COLO668 (cell line): Measurements from ENCODE around the gene CHCHD10.

Experiments
- DNase-seq: peaks from one replicate; lab custom pipeline; 2025; ENCODE audit not compliant: unreplicated experiment; lab: John Stamatoyannopoulos, UW

Gene CHCHD10

DNA sequence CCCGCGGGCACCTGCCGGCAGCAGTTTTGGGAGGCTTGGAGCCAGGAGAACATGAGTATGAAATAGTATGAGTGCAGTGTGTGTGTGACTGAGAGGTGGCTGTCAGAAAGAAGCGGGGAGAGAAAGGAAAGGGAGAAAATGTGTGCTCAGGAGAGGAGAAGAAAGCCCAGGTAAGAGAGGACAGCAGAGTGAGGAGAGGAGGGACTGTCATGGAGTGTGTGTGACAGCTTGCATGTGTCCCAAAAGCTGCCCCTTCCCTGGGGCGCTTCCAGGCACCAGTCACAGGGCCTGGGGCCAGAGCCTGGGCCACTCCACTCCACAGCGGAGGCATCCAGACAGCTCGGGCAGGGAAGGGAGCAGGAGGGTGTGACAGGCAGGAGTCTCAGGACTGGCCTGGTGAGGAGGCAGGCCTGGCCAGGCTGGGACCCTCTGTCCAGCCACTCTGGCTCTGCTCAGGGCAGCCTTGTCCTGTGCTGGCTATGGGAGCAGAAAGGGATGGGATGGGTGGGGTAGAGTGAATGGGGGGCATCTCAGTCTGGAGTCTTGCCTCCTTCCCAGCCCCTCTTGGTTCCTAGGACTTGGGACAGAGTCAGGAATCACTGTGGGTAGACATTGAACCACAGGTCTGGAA, 5.8 kb upstream of the CHCHD10 start:
- DNase-seq, result peak; percentile 47

DNA sequence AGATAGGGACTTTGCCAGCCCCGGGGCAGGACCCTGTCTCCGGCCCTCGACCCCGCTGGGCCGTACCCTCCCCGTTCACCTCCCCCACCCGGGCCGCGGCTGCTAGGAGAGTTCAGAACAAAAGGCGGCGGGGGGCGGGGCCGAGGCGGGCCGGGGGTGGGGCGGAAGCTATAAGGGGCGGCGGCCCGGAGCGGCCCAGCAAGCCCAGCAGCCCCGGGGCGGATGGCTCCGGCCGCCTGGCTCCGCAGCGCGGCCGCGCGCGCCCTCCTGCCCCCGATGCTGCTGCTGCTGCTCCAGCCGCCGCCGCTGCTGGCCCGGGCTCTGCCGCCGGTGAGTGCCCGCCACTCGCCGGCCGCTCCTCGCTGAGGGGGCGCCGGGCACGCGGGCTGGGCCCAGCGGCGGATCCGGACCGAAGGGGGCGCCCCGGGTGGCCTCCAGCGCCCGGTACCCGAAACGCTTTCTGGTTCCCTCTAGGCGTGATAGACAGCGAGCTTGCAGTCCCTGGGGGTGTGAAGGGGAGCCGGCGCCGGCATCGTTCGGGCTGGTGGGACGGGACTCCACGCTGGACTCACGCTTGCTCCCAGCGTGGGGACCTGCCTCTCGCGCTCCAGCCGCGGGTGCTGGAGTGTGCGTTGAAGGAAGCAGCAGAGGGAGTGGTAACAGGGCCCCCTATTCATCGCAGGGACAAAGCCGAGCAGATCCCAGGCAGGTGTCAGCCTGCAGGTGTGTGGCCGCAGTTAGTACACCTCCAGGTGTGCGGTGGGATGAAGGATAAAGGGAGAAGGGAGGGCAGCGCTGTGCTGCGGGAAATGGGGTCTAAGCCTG, 5.1 kb upstream of the CHCHD10 start, which contains the start of gene MMP11:
TSS of gene MMP11 (plus strand) at position 201 of the 825 bp plus-strand sequence. CDS start at position 223, 22 bp downstream.
- DNase-seq, result peak; percentile 85

DNA sequence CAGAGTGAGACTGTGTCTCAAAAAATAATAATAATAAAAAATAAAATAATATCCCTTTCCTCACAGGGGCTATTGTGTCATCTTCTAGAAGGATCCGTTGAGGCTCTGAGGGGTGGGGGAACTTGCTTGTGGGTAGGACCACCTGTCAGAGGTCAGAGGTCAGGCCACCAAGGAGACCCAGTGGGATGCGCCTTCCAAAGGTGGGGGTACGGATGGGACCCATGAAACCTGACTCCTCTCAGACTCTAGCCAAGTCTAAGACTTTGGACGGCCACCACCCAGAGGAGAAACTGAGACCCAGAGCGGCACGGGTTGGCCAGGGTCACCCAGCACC, 4.5 kb upstream of the CHCHD10 start:
- no peak for DNase-seq

- DNase-seq, result peak; percentile 71
Measured at GRCh38 chr22:23769321-23769965, 1.7 kb upstream of the CHCHD10 start.

GRCh38 chr22:23767303-23767672, 484 bp downstream of the CHCHD10 start:
- no peak for DNase-seq

DNA sequence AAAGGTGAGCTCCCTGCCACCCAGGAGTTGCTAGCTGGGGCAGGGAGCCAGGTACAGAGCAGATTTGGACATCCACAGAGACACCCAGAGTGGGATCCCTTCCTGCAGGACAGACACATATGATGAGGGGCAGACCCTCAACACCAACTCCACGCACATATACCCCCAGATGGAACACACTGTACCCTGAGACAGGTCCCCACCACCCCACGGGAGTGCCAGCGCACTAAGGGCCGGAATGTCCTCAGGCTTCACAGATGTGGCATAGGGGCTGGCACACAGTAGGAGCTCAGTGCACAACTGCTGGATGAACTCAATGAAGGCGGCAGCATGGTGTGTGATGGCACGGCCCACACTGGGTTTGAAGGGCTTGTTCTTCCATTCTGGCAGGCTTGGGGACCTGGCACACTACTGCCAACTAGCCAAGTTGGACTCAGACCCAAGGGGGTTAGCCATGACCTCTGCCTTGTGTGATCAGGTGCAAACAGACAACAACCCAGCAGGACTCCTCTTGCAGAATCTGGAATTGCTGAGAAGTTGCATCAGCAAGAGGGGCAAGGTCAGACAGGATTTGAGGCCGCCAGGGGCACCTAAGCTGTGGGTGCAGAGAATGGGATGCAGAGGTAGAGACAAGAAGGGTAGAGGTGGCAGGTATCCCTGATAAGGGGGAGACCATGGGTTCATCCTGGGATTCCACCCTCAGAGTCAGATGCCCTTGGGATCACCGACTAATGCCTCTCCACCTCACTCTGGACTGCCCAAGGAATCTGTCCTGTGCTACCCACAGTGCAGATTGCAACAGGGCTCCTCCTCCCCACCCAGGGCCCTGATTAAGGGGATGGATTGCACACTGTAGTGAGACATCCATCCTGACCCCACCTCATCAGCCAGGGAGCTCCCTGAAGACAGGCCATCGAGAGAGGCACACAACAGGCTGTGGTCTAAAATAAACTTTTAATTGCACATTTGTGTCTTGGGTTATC, 2.6 kb downstream of the CHCHD10 start:
- DNase-seq, result no peak

DNA sequence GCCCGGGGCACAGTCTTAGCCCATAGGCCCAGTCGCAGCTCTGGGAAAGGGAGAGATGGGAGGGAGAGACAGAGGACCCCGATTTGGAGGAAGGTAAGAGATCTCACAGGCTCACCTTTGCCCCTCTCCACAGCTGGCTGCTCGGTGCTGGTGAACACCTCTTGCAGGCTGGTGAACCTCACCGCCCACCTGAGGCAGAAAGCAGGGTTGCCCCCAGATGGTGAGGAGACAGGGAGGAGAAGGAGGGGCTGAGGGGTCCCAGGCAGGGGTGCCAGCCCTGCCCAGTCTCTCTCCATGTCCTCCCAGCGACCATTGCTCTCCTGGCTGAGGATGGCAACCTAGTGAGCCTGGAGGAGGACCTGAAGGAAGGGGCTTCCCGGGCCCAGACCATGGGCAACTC, 3.8 kb downstream of the CHCHD10 start:
- no peak for DNase-seq

DNA sequence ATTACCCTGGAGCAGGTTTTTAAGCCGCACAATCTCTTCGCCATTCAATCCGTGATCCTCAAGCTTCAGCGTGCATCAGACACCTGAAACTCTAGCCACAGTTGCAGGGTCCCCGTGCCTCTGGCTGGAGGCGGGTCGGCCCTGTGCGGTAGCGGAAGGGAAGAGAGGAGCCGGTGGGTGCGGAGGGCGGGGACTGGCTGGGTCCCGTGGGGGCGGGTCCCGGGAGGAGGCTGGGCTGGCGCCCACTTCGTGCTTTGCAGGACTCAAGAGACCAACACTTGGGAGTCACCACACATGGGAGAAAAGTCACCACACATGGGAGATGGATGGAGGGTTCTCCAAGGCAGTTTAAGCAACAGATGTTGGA, 4.2 kb downstream of the CHCHD10 start:
- no peak for DNase-seq

- DNase-seq, result no peak
Measured at GRCh38 chr22:23762842-23763578, 4.8 kb downstream of the CHCHD10 start, which contains the start of gene C22orf15. TSS of gene C22orf15 (plus strand) at chr22:23762990. CDS start at chr22:23763307, 317 bp downstream.

DNA sequence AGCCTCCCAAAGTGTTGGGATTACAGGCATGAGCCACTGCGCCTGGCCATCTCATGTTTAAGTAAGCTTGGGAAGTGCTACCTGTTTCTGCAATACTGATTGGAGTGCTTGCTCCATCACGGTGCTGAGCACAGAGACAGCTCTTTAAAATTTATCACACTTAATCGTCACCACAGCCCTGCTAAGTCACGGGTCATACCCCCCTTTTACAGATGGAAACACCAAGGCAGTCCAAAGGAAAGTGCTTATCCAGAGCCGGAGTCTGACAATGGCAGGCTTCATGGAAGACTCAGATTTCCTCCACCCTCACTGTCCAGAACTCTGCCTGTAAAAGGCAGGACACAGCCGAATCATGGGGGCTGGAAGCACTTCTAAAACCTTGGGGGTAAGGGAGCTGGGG, 7.7 kb downstream of the CHCHD10 start:
- DNase-seq, result no peak

DNA sequence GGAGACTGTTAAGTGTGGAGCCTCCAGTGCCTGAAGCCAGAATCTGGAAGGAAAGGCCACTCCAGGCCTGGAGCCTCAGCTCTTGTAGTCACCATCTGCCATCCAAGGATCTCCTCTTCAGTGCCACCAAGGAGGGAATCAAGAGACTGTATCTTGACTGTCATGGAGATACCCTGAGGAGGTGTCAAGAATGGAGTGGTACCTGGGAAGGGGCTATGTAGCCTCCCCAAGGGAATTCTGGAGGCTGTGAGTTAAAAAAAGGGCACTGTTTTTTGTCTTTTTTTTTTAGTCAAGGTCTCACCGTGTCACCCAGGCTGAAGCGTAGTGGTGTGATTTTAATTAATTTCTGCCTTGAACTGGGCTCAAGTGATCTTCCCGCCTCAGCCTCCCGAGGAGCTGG, 8.2 kb downstream of the CHCHD10 start:
- DNase-seq, result no peak

DNA sequence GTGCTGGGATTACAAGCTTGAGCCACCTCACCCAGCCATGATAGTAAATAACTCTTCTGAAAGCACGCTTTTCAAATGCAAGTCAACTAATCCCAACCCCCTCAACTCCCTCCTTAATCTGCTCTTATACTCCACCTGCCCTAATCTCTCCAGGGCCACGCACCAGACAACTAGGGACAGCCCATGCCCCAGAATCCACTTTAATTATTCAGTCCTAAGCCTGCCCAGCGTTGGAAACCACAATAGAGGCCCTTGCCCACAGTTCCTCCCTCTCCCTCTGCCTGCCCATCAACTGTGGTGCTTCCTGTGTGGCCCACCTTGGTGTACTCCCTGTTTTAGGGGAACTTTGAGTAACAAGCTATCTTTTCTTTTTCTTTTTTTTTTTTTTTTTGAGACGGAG, 10.9 kb downstream of the CHCHD10 start:
- no peak for DNase-seq

GRCh38 chr22:23755711-23756110, 12.1 kb downstream of the CHCHD10 start:
- DNase-seq, result no peak

GRCh38 chr22:23754980-23755636, 12.7 kb downstream of the CHCHD10 start:
- no peak for DNase-seq

GRCh38 chr22:23754220-23754919, 13.4 kb downstream of the CHCHD10 start, which contains the start of gene VPREB3:
TSS of gene VPREB3 (minus strand) at chr22:23754425. CDS start at chr22:23754363, 62 bp downstream.
- no peak for DNase-seq

DNA sequence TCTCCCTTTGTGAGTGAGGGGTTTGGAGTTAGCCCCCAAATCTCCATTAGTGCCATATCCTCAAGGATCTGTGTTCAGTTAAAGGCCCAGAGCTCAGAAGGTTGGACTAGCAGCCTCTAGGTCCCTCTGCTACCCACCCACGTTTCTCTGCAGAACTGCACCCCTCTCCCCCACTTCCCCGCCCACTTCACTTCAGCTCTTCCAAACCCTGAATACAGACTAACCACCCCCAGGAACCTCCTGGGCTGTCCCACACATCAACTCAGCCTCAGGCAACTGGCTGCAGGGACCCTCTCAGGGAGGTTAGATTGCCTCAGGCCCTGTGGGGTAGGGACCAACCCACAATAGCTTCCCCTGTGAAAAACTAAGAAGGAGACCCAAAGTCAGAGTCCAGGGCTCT, 14.4 kb downstream of the CHCHD10 start:
- no peak for DNase-seq

- DNase-seq, result no peak
Measured at GRCh38 chr22:23752750-23753149, 15.0 kb downstream of the CHCHD10 start.

GRCh38 chr22:23752090-23752691, 15.6 kb downstream of the CHCHD10 start:
- peak; percentile 23 for DNase-seq
